ENCODE measurements around the gene PDE8A. TPM values are rescaled to one million over a fixed set of nuclear protein-coding genes. Genes with fewer than 3 reads are reported as not detected.

Gene PDE8A
- total and polyA plus RNA-seq, 2 donors (not counting 1 experiment from before 2014, with no cell fraction given), result 17.7 to 26.3 TPM

DNA sequence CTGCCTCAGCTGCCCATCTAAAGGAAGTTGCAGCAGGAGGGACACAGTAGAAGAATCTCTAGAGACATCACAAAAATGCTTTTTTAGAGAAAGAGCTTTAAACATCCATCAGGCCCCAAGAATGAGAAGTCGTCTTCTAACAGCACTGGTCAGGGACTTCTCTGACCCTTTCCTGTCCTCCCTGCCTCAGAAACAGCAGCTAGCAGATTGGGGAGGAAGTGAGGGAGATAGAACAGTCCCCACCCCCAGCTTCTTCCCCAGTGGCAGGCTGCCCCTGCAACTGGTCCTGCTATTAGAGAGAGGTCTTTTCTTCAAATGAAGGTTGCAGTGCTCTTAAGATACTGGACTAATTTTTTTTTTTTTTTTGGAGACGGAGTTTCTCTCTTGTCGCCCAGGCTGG lies 55.1 kb downstream of the PDE8A start:
- DNase-seq (ENCODE audit: low read depth in 2 of 2), result no peak
- no peak for TF ChIP-seq EZH2 (IDR thresholded peaks at IDR 0.05; ENCODE audit: low read length, missing control alignments)
- TF ChIP-seq, protein P1, sequence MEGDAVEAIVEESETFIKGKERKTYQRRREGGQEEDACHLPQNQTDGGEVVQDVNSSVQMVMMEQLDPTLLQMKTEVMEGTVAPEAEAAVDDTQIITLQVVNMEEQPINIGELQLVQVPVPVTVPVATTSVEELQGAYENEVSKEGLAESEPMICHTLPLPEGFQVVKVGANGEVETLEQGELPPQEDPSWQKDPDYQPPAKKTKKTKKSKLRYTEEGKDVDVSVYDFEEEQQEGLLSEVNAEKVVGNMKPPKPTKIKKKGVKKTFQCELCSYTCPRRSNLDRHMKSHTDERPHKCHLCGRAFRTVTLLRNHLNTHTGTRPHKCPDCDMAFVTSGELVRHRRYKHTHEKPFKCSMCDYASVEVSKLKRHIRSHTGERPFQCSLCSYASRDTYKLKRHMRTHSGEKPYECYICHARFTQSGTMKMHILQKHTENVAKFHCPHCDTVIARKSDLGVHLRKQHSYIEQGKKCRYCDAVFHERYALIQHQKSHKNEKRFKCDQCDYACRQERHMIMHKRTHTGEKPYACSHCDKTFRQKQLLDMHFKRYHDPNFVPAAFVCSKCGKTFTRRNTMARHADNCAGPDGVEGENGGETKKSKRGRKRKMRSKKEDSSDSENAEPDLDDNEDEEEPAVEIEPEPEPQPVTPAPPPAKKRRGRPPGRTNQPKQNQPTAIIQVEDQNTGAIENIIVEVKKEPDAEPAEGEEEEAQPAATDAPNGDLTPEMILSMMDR (conservative IDR thresholded peaks at IDR 0.05 in 1 of 2, IDR thresholded peaks at IDR 0.05 in 1 of 2; ENCODE audit: low read depth in 1 of 2, low read length in 2 of 2), result no peak

DNA sequence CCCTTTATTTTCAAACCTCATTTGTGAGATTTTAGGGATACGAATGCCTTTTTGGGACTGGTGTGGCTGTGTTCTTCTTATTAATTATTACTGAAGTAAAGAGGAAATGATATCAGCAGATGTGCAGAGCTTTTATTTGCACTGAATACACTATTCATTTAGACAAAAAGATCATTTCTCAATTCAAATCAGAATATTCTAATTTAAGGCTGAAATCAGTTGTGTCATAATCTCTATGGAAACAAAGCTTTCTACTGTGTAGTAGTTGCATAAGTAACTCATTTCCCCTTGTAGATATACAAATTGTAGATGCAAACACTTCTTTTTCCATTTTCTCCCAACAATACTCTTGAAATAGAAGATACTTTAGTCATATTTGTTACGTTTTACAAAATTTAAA lies 56.0 kb downstream of the PDE8A start:
- Histone ChIP-seq H3K4me3 (replicated peaks in 1 of 4; ENCODE audit: control extremely low read depth in 1 of 4, insufficient read depth in 1 of 4, low read depth in 3 of 4, low read length in 4 of 4) (no peak overlapping the region), H2AFZ (ENCODE audit: low read length) (no peak overlapping the region), H3K36me3 (ENCODE audit: control insufficient read depth, insufficient read depth, low read length) (no peaks in the 10 kb centered on the region), H3K4me2 (ENCODE audit: extremely low read depth, insufficient read depth, low read length) (no peak overlapping the region), H3K79me2 (ENCODE audit: control insufficient read depth, insufficient read depth, low read length) (no peaks in the 10 kb centered on the region), H4K20me1 (ENCODE audit: control insufficient read depth, extremely low read depth, insufficient read depth, low read length) (no peaks in the 10 kb centered on the region), H3K9me3 (ENCODE audit: control insufficient read depth, insufficient read depth, low read depth, low read length) (no peaks in the 10 kb centered on the region), H3K9ac (ENCODE audit: insufficient read depth, low read length) (no peak overlapping the region), H3K4me1 (ENCODE audit: control insufficient read depth, extremely low read depth, insufficient read depth, low read length) (no peaks in the 10 kb centered on the region), H3K27ac (ENCODE audit: insufficient read depth, low read length) (no peak overlapping the region), H3K27me3 (ENCODE audit: control insufficient read depth, insufficient read depth, low read length) (no peaks in the 10 kb centered on the region)
- DNase-seq (ENCODE audit: low read depth in 2 of 2), result no peak
- TF ChIP-seq EZH2 (IDR thresholded peaks at IDR 0.05; ENCODE audit: low read length, missing control alignments), result no peak
- TF ChIP-seq, protein P1 (conservative IDR thresholded peaks at IDR 0.05 in 1 of 2, IDR thresholded peaks at IDR 0.05 in 1 of 2; ENCODE audit: low read depth in 1 of 2, low read length in 2 of 2), result no peak

More for the DNA sequence above, 55.1 kb downstream of the PDE8A start:
- H3K9ac ChIP-seq (ENCODE audit: insufficient read depth, low read length), result no peak overlapping the region
- H3K4me2 ChIP-seq (ENCODE audit: extremely low read depth, insufficient read depth, low read length), result no peak overlapping the region
- no peaks in the 10 kb centered on the region for H3K27me3 ChIP-seq (ENCODE audit: control insufficient read depth, insufficient read depth, low read length)
- H3K4me3 ChIP-seq (replicated peaks in 1 of 4; ENCODE audit: control extremely low read depth in 1 of 4, insufficient read depth in 1 of 4, low read depth in 3 of 4, low read length in 4 of 4), result no peak overlapping the region
- H3K27ac ChIP-seq (ENCODE audit: insufficient read depth, low read length), result no peak overlapping the region
- no peaks in the 10 kb centered on the region for H3K9me3 ChIP-seq (ENCODE audit: control insufficient read depth, insufficient read depth, low read depth, low read length)
- no peaks in the 10 kb centered on the region for H3K79me2 ChIP-seq (ENCODE audit: control insufficient read depth, insufficient read depth, low read length)
- no peak overlapping the region for H2AFZ ChIP-seq (ENCODE audit: low read length)
- H4K20me1 ChIP-seq (ENCODE audit: control insufficient read depth, extremely low read depth, insufficient read depth, low read length), result no peaks in the 10 kb centered on the region
- H3K36me3 ChIP-seq (ENCODE audit: control insufficient read depth, insufficient read depth, low read length), result no peaks in the 10 kb centered on the region
- H3K4me1 ChIP-seq (ENCODE audit: control insufficient read depth, extremely low read depth, insufficient read depth, low read length), result no peaks in the 10 kb centered on the region

- Histone ChIP-seq H3K27me3 (ENCODE audit: control insufficient read depth, insufficient read depth, low read length) (no peaks in the 10 kb centered on the region), H3K4me1 (ENCODE audit: control insufficient read depth, extremely low read depth, insufficient read depth, low read length) (no peaks in the 10 kb centered on the region), H3K9ac (ENCODE audit: insufficient read depth, low read length) (no peak overlapping the region), H3K4me3 (replicated peaks in 1 of 4; ENCODE audit: control extremely low read depth in 1 of 4, insufficient read depth in 1 of 4, low read depth in 3 of 4, low read length in 4 of 4) (no peak overlapping the region), H3K4me2 (ENCODE audit: extremely low read depth, insufficient read depth, low read length) (no peak overlapping the region), H3K27ac (ENCODE audit: insufficient read depth, low read length) (no peak overlapping the region), H3K79me2 (ENCODE audit: control insufficient read depth, insufficient read depth, low read length) (no peaks in the 10 kb centered on the region), H3K9me3 (ENCODE audit: control insufficient read depth, insufficient read depth, low read depth, low read length) (no peaks in the 10 kb centered on the region), H2AFZ (ENCODE audit: low read length) (no peak overlapping the region), H4K20me1 (ENCODE audit: control insufficient read depth, extremely low read depth, insufficient read depth, low read length) (no peaks in the 10 kb centered on the region), H3K36me3 (ENCODE audit: control insufficient read depth, insufficient read depth, low read length) (no peaks in the 10 kb centered on the region)
- no peak for DNase-seq (ENCODE audit: low read depth in 2 of 2)
- TF ChIP-seq, protein P1 (conservative IDR thresholded peaks at IDR 0.05 in 1 of 2, IDR thresholded peaks at IDR 0.05 in 1 of 2; ENCODE audit: low read depth in 1 of 2, low read length in 2 of 2), result no peak
- no peak for TF ChIP-seq EZH2 (IDR thresholded peaks at IDR 0.05; ENCODE audit: low read length, missing control alignments)
These were observed 59.6 kb downstream of the PDE8A start for GRCh38 chr15:85041230-85041629.
